ENCODE results near the gene ZNF274. TPM values are rescaled to one million over a fixed set of nuclear protein-coding genes. Genes with fewer than 3 reads are reported as not detected.

ZNF274 gene
- total and polyA plus RNA-seq, 10 of the 15 experiments (the other 5 are each of a cell fraction or from before 2014, with no cell fraction given) = 2.7 to 17.6 (median 14.3) TPM

DNA sequence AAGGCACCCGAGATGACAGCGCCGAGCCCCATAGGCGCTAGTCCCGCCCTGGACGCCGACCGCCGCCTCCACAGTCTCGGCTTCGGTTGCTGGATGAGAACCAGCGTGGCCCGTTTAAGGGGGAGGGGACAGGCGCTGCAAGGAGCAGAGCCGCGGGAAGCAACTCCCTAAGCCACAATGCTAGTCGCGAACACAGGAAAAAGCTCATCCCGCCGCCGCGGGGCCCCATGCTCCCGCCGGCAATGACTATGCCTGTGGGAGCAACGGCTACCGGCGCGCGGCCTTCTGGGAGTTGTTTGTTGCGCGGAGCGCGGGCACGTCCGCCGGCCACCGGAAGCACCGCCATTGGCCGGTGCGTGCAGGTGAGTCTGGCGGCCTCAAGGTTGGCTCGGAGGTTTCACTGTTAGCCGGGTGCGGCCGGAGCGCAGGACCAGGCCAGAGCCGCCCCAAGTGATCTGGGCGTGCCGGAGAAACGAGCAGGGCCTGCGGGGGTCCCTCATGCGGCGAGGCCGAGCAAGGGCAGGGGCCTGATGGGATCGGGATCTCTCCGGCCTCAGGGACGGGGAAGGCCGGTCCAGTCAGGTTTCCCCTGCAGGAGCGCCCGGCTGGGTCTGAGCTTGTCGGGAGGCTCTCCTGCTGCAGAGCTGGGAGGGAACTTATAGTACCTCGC, 45.9 kb downstream of the ZNF274 start, which contains the start of gene ZNF544:
ZNF544 (plus strand) TSS at position 330 of the 670 bp plus-strand sequence. CDS start 15,110 bp downstream, outside the sequence.
- SMC1A ChIA-PET (ENCODE audit: uncharacterized antibody, unreplicated experiment) = interaction anchor here (0.8 to 1.5 kb wide), 3 partner anchors 33 to 291 kb away, joined by 3 to 4 read pairs (median 3); partner anchors contain the start of gene ZNF497
- RAD21 ChIA-PET (ENCODE audit: unreplicated experiment) = interaction anchor here (0.7 kb wide), 1 partner anchor 134 kb away, joined by 3 read pairs; the partner anchor contains the start of gene ZNF497
- Histone ChIP-seq H3K4me3 (peak within 1 kb of the TSS; percentile 85), H3K9me3 (replicated peaks; ENCODE audit: control insufficient read depth, insufficient read depth, low read length) (peaks cover 19% of the 10 kb centered on the region; the same call in 2 of the 3 replicates), H3K4me2 (ENCODE audit: control insufficient read depth, insufficient read depth) (peak within 1 kb of the TSS; percentile 96), H3K36me3 (ENCODE audit: control insufficient read depth in 2 of 2, insufficient read depth in 2 of 2, low read length in 1 of 2) (peaks cover 15 to 30% of the 10 kb centered on the region in 2 experiments), H3K27ac (ENCODE audit: control insufficient read depth, insufficient read depth) (peak within 1 kb of the TSS; percentile 88), H2AFZ (ENCODE audit: control insufficient read depth, low read depth, low read length) (peak within 1 kb of the TSS; percentile 98), H4K20me1 (ENCODE audit: control insufficient read depth, insufficient read depth) (no peaks in the 10 kb centered on the region), H3K79me2 (ENCODE audit: control insufficient read depth, insufficient read depth, low read length) (peaks cover 25% of the 10 kb centered on the region), H3K9ac (ENCODE audit: control insufficient read depth, insufficient read depth, low read length) (peak within 1 kb of the TSS; percentile 90), H3K4me1 (ENCODE audit: control insufficient read depth, insufficient read depth, low read length) (peaks cover 9% of the 10 kb centered on the region), H3K27me3 (replicated peaks in 1 of 2; ENCODE audit: control insufficient read depth in 2 of 2, insufficient read depth in 2 of 2, low read length in 1 of 2) (no peaks in the 10 kb centered on the region)
- in situ Hi-C loops (cut with MboI) (no loop called here), intact Hi-C loops (cut with micrococcal nuclease; ENCODE audit: unreplicated experiment) (loop anchor here (10.0 kb wide), 1 partner anchor 76 kb away; the partner anchor contains the start of gene ERVK3-1)
- POLR2A ChIA-PET = interaction anchor here (0.6 to 1.7 kb wide), 6 partner anchors 52 to 796 kb away, joined by 3 to 5 read pairs (median 4); partner anchors contain the start of gene ZNF497
- FAIRE-seq = no peak
- peak; percentile 9 for DNase-seq (ENCODE audit: low read depth, low spot score)
- peak; percentile 98 for ATAC-seq
- under 1% methylated on average over 62 of the region's 62 CpGs for WGBS (ENCODE audit: insufficient coverage, insufficient replicate concordance, low lambda C conversion rate, missing lambda C conversion rate)
- CTCF ChIA-PET = interaction anchor here (0.8 to 1.5 kb wide), 5 partner anchors 35 to 292 kb away, joined by 3 to 5 read pairs (median 3); partner anchors contain the start of genes ZBTB45 and ZSCAN22
- BruUV-seq (replicated peaks) = no TSS peak
- TF ChIP-seq, protein P1, sequence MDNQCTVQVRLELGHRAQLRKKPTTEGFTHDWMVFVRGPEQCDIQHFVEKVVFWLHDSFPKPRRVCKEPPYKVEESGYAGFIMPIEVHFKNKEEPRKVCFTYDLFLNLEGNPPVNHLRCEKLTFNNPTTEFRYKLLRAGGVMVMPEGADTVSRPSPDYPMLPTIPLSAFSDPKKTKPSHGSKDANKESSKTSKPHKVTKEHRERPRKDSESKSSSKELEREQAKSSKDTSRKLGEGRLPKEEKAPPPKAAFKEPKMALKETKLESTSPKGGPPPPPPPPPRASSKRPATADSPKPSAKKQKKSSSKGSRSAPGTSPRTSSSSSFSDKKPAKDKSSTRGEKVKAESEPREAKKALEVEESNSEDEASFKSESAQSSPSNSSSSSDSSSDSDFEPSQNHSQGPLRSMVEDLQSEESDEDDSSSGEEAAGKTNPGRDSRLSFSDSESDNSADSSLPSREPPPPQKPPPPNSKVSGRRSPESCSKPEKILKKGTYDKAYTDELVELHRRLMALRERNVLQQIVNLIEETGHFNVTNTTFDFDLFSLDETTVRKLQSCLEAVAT (IDR thresholded peaks at IDR 0.05) = no peak
- TF ChIP-seq RBBP5 (conservative IDR thresholded peaks at IDR 0.05) (peak; percentile 42; the same call in 1 of the 2 replicates), CREM (IDR thresholded peaks at IDR 0.05; ENCODE audit: low read depth) (peak; percentile 50; the same call in 1 of the 2 replicates), IKZF2 (IDR thresholded peaks at IDR 0.05) (peak; percentile 74 to 77), GABPA (IDR thresholded peaks at IDR 0.05; ENCODE audit: low read depth) (peak; percentile 84), LARP7 (IDR thresholded peaks at IDR 0.05) (peak; percentile 32; the same call in 1 of the 2 replicates)
- TF ChIP-seq, protein P2, sequence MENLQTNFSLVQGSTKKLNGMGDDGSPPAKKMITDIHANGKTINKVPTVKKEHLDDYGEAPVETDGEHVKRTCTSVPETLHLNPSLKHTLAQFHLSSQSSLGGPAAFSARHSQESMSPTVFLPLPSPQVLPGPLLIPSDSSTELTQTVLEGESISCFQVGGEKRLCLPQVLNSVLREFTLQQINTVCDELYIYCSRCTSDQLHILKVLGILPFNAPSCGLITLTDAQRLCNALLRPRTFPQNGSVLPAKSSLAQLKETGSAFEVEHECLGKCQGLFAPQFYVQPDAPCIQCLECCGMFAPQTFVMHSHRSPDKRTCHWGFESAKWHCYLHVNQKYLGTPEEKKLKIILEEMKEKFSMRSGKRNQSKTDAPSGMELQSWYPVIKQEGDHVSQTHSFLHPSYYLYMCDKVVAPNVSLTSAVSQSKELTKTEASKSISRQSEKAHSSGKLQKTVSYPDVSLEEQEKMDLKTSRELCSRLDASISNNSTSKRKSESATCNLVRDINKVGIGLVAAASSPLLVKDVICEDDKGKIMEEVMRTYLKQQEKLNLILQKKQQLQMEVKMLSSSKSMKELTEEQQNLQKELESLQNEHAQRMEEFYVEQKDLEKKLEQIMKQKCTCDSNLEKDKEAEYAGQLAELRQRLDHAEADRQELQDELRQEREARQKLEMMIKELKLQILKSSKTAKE (IDR thresholded peaks at IDR 0.05; ENCODE audit: low read depth, poor library complexity, severe bottlenecking) = no peak
- TF ChIP-seq, protein P3, sequence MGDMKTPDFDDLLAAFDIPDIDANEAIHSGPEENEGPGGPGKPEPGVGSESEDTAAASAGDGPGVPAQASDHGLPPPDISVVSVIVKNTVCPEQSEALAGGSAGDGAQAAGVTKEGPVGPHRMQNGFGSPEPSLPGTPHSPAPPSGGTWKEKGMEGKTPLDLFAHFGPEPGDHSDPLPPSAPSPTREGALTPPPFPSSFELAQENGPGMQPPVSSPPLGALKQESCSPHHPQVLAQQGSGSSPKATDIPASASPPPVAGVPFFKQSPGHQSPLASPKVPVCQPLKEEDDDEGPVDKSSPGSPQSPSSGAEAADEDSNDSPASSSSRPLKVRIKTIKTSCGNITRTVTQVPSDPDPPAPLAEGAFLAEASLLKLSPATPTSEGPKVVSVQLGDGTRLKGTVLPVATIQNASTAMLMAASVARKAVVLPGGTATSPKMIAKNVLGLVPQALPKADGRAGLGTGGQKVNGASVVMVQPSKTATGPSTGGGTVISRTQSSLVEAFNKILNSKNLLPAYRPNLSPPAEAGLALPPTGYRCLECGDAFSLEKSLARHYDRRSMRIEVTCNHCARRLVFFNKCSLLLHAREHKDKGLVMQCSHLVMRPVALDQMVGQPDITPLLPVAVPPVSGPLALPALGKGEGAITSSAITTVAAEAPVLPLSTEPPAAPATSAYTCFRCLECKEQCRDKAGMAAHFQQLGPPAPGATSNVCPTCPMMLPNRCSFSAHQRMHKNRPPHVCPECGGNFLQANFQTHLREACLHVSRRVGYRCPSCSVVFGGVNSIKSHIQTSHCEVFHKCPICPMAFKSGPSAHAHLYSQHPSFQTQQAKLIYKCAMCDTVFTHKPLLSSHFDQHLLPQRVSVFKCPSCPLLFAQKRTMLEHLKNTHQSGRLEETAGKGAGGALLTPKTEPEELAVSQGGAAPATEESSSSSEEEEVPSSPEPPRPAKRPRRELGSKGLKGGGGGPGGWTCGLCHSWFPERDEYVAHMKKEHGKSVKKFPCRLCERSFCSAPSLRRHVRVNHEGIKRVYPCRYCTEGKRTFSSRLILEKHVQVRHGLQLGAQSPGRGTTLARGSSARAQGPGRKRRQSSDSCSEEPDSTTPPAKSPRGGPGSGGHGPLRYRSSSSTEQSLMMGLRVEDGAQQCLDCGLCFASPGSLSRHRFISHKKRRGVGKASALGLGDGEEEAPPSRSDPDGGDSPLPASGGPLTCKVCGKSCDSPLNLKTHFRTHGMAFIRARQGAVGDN (IDR thresholded peaks at IDR 0.05) = peak; percentile 93
- TF ChIP-seq, protein P4, sequence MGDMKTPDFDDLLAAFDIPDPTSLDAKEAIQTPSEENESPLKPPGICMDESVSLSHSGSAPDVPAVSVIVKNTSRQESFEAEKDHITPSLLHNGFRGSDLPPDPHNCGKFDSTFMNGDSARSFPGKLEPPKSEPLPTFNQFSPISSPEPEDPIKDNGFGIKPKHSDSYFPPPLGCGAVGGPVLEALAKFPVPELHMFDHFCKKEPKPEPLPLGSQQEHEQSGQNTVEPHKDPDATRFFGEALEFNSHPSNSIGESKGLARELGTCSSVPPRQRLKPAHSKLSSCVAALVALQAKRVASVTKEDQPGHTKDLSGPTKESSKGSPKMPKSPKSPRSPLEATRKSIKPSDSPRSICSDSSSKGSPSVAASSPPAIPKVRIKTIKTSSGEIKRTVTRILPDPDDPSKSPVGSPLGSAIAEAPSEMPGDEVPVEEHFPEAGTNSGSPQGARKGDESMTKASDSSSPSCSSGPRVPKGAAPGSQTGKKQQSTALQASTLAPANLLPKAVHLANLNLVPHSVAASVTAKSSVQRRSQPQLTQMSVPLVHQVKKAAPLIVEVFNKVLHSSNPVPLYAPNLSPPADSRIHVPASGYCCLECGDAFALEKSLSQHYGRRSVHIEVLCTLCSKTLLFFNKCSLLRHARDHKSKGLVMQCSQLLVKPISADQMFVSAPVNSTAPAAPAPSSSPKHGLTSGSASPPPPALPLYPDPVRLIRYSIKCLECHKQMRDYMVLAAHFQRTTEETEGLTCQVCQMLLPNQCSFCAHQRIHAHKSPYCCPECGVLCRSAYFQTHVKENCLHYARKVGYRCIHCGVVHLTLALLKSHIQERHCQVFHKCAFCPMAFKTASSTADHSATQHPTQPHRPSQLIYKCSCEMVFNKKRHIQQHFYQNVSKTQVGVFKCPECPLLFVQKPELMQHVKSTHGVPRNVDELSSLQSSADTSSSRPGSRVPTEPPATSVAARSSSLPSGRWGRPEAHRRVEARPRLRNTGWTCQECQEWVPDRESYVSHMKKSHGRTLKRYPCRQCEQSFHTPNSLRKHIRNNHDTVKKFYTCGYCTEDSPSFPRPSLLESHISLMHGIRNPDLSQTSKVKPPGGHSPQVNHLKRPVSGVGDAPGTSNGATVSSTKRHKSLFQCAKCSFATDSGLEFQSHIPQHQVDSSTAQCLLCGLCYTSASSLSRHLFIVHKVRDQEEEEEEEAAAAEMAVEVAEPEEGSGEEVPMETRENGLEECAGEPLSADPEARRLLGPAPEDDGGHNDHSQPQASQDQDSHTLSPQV (IDR thresholded peaks at IDR 0.05) = no peak
